Tibial nerve (tissue), 4 donors: ENCODE data around the gene CELA1.

Experiments
- EP300 ChIP-seq, 2 donors: sonication (generic); formaldehyde crosslinking; IDR thresholded peaks; one replicate each; pipeline ENCODE4 v1.6.1; 2017; ENCODE audit warnings: antibody characterized with exemption in 2 of 2, mild to moderate bottlenecking in 1 of 2
- TF ChIP-seq, protein P1 (sequence below), 5 experiments: fragments of 200-600 bp in 3 of 5; fragments of 450-650 bp in 2 of 5; sonication (generic) in 3 of 5; IDR thresholded peaks; one replicate each; pipeline ENCODE4 v1.5.1; 2016 to 2019; ENCODE audit warnings: antibody characterized with exemption in 5 of 5, mild to moderate bottlenecking in 3 of 5, moderate library complexity in 2 of 5

- TF ChIP-seq EP300 (IDR thresholded peaks at IDR 0.05) = no peak
- TF ChIP-seq, protein P1, sequence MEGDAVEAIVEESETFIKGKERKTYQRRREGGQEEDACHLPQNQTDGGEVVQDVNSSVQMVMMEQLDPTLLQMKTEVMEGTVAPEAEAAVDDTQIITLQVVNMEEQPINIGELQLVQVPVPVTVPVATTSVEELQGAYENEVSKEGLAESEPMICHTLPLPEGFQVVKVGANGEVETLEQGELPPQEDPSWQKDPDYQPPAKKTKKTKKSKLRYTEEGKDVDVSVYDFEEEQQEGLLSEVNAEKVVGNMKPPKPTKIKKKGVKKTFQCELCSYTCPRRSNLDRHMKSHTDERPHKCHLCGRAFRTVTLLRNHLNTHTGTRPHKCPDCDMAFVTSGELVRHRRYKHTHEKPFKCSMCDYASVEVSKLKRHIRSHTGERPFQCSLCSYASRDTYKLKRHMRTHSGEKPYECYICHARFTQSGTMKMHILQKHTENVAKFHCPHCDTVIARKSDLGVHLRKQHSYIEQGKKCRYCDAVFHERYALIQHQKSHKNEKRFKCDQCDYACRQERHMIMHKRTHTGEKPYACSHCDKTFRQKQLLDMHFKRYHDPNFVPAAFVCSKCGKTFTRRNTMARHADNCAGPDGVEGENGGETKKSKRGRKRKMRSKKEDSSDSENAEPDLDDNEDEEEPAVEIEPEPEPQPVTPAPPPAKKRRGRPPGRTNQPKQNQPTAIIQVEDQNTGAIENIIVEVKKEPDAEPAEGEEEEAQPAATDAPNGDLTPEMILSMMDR (IDR thresholded peaks at IDR 0.05) = no peak
These were observed 39.9 kb upstream of the CELA1 start for GRCh38 chr12:51386351-51386750.
